ENCODE measurements around the gene CHURC1. TPM values are rescaled to one million over a fixed set of nuclear protein-coding genes. Genes with fewer than 3 reads are reported as not detected.

The CHURC1 gene
- total RNA-seq, 2 experiments from 2014 or later: 33.0 to 72.5 TPM

DNA sequence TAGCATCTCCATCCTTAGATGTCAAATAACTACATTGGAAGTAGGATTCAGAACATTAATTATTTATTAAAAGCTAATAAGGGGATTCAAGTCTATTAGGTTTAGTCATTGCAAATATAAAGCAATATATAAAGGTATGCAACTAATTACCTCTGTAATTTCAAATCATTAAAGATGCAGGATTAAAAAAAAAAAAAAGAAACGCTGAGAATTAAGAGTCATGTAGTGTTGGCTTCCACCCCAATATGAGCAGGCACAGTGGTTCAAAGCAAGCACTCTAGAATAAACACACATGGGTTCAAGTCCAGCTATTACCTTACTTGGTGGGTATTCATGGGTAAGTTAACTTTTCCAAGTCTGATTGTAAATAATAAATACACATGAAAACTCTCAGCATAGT is 45.4 kb upstream of the CHURC1 start:
- H3K27ac ChIP-seq (ENCODE audit: low read depth, low read length, poor library complexity, severe bottlenecking): no peak overlapping the region
- no peak overlapping the region for H3K4me2 ChIP-seq (ENCODE audit: low read length)
- H3K9me3 ChIP-seq (ENCODE audit: low read length): no peaks in the 10 kb centered on the region
- no peaks in the 10 kb centered on the region for H3K9me2 ChIP-seq (ENCODE audit: insufficient read depth, low read length)
- ChIA-PET POLR2A (interaction anchor here (1.0 to 1.5 kb wide), 2 partner anchors 14 to 18 kb away, joined by 3 to 4 read pairs; no protein-coding TSS in a partner anchor), CTCF (ENCODE audit: unreplicated experiment) (no interaction called here)
- DNase-seq (ENCODE audit: low spot score): no peak
- no peak overlapping the region for H2AFZ ChIP-seq (ENCODE audit: low read length)
- H3K4me3 ChIP-seq (ENCODE audit: low read depth, low read length, poor library complexity, severe bottlenecking): no peak overlapping the region
- no peaks in the 10 kb centered on the region for H3K4me1 ChIP-seq (ENCODE audit: insufficient read depth, low read length, poor library complexity, severe bottlenecking)
- no TSS peak for BruUV-seq (replicated peaks)
- no peaks in the 10 kb centered on the region for H4K20me1 ChIP-seq (ENCODE audit: insufficient read depth, low read length)
- intact Hi-C loops (cut with micrococcal nuclease; ENCODE audit: unreplicated experiment): no loop called here
- no peaks in the 10 kb centered on the region for H3K79me2 ChIP-seq (ENCODE audit: insufficient read depth, low read depth, low read length)
- no peaks in the 10 kb centered on the region for H3K36me3 ChIP-seq (ENCODE audit: insufficient read depth, low read length)
- TF ChIP-seq, protein P1, sequence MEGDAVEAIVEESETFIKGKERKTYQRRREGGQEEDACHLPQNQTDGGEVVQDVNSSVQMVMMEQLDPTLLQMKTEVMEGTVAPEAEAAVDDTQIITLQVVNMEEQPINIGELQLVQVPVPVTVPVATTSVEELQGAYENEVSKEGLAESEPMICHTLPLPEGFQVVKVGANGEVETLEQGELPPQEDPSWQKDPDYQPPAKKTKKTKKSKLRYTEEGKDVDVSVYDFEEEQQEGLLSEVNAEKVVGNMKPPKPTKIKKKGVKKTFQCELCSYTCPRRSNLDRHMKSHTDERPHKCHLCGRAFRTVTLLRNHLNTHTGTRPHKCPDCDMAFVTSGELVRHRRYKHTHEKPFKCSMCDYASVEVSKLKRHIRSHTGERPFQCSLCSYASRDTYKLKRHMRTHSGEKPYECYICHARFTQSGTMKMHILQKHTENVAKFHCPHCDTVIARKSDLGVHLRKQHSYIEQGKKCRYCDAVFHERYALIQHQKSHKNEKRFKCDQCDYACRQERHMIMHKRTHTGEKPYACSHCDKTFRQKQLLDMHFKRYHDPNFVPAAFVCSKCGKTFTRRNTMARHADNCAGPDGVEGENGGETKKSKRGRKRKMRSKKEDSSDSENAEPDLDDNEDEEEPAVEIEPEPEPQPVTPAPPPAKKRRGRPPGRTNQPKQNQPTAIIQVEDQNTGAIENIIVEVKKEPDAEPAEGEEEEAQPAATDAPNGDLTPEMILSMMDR (conservative IDR thresholded peaks at IDR 0.05; ENCODE audit: low read length): no peak
- TF ChIP-seq EZH2phosphoT487 (IDR thresholded peaks at IDR 0.05; ENCODE audit: borderline replicate concordance, low read depth, low read length): no peak

DNA sequence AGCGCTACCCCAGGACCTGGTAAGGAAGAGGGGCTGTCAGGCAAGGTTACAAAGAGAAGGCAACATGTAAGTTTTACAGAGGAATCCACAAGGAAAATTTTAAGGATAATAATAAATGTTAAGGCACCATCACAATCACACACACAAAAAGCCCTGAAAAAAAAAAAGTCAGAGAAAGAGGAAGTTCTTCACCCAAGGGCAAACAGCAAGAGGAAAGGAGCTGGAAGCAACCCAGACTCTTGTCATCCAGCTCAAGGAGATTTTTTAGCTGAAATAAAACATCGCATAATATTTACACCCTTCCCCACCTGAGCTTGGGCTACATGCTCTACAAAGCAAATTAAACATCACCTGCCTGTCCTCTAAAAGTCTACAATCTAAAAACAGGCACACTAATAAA is 44.1 kb upstream of the CHURC1 start:
- H3K9me2 ChIP-seq (ENCODE audit: insufficient read depth, low read length): no peaks in the 10 kb centered on the region
- H3K36me3 ChIP-seq (ENCODE audit: insufficient read depth, low read length): no peaks in the 10 kb centered on the region
- no peaks in the 10 kb centered on the region for H3K79me2 ChIP-seq (ENCODE audit: insufficient read depth, low read depth, low read length)
- TF ChIP-seq EZH2phosphoT487 (IDR thresholded peaks at IDR 0.05; ENCODE audit: borderline replicate concordance, low read depth, low read length): no peak
- TF ChIP-seq, protein P1 (conservative IDR thresholded peaks at IDR 0.05; ENCODE audit: low read length): no peak
- no TSS peak for BruUV-seq (replicated peaks)
- H3K4me2 ChIP-seq (ENCODE audit: low read length): no peak overlapping the region
- H3K9me3 ChIP-seq (ENCODE audit: low read length): no peaks in the 10 kb centered on the region
- ChIA-PET CTCF (ENCODE audit: unreplicated experiment) (no interaction called here), POLR2A (interaction anchor here (0.7 to 1.0 kb wide), 2 partner anchors 12 to 46 kb away, joined by 4 read pairs; no protein-coding TSS in a partner anchor)
- no peaks in the 10 kb centered on the region for H3K4me1 ChIP-seq (ENCODE audit: insufficient read depth, low read length, poor library complexity, severe bottlenecking)
- intact Hi-C loops (cut with micrococcal nuclease; ENCODE audit: unreplicated experiment): no loop called here
- no peaks in the 10 kb centered on the region for H4K20me1 ChIP-seq (ENCODE audit: insufficient read depth, low read length)
- no peak for DNase-seq (ENCODE audit: low spot score)
- no peak overlapping the region for H3K27ac ChIP-seq (ENCODE audit: low read depth, low read length, poor library complexity, severe bottlenecking)
- no peak overlapping the region for H3K4me3 ChIP-seq (ENCODE audit: low read depth, low read length, poor library complexity, severe bottlenecking)
- H2AFZ ChIP-seq (ENCODE audit: low read length): no peak overlapping the region

DNA sequence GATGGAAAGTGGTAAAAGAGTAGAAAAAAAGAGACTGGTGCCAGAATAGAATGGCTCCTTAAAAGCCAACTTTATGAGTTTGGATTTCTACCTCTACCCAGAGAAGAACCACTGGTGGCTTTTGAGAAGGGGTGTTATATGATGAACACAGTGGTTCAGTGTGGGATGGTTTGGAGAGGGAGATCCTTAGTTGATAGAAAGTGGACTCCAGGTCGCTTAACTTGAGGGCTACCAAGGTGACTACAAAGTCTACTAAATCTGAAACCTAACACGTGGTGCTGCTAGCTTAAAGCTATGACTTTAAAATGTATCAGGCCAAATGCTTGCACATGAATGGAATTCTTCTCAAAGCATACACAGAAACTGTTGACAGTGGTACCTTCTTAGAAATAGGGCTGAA is 42.9 kb upstream of the CHURC1 start:
- H3K4me2 ChIP-seq (ENCODE audit: low read length): no peak overlapping the region
- no TSS peak for BruUV-seq (replicated peaks)
- no peak for DNase-seq (ENCODE audit: low spot score)
- H3K79me2 ChIP-seq (ENCODE audit: insufficient read depth, low read depth, low read length): no peaks in the 10 kb centered on the region
- H3K36me3 ChIP-seq (ENCODE audit: insufficient read depth, low read length): no peaks in the 10 kb centered on the region
- no peaks in the 10 kb centered on the region for H3K9me3 ChIP-seq (ENCODE audit: low read length)
- intact Hi-C loops (cut with micrococcal nuclease; ENCODE audit: unreplicated experiment): no loop called here
- CTCF ChIA-PET (ENCODE audit: unreplicated experiment): no interaction called here
- no peak overlapping the region for H2AFZ ChIP-seq (ENCODE audit: low read length)
- TF ChIP-seq EZH2phosphoT487 (IDR thresholded peaks at IDR 0.05; ENCODE audit: borderline replicate concordance, low read depth, low read length): no peak
- TF ChIP-seq, protein P1 (conservative IDR thresholded peaks at IDR 0.05; ENCODE audit: low read length): no peak
- POLR2A ChIA-PET: interaction anchor here (0.8 kb wide), 1 partner anchor 41 kb away, joined by 5 read pairs; no protein-coding TSS in a partner anchor
- no peaks in the 10 kb centered on the region for H3K4me1 ChIP-seq (ENCODE audit: insufficient read depth, low read length, poor library complexity, severe bottlenecking)
- no peaks in the 10 kb centered on the region for H4K20me1 ChIP-seq (ENCODE audit: insufficient read depth, low read length)
- no peak overlapping the region for H3K4me3 ChIP-seq (ENCODE audit: low read depth, low read length, poor library complexity, severe bottlenecking)
- H3K27ac ChIP-seq (ENCODE audit: low read depth, low read length, poor library complexity, severe bottlenecking): no peak overlapping the region
- H3K9me2 ChIP-seq (ENCODE audit: insufficient read depth, low read length): no peaks in the 10 kb centered on the region

Data from OCI-LY7 (cell line).